HepG2 (cell line): Measurements from ENCODE around the gene GSTK1. TPM values are rescaled to one million over a fixed set of nuclear protein-coding genes. Genes with fewer than 3 reads are reported as not detected.

Experiments used
- GMEB2 ChIP-seq: IDR thresholded peaks from 2 replicates; pipeline ENCODE4 v1.6.1; 2016; ENCODE audit warnings: missing biosample characterization, missing genetic modification reagents, low read depth
- HDAC2 ChIP-seq: sonication (generic); formaldehyde crosslinking; IDR thresholded peaks from 2 replicates; pipeline ENCODE4 v1.4.0; 2020; ENCODE audit warnings: missing genetic modification reagents
- HNF1B ChIP-seq: sonication (generic); formaldehyde crosslinking; IDR thresholded peaks from 2 replicates; pipeline ENCODE4 v1.5.1; 2020; ENCODE audit warnings: mild to moderate bottlenecking, moderate library complexity, missing genetic modification reagents
- KDM5B ChIP-seq: sonication (generic); formaldehyde crosslinking; IDR thresholded peaks from 2 replicates; pipeline ENCODE4 v1.4.0; 2020; ENCODE audit warnings: missing genetic modification reagents, mild to moderate bottlenecking, borderline replicate concordance
- MAFF ChIP-seq: IDR thresholded peaks from 2 replicates; pipeline ENCODE4 v1.6.1; 2011; ENCODE audit warnings: low read depth, low read length, improper control_type of control experiment
- NCOA5 ChIP-seq: sonication (generic); formaldehyde crosslinking; IDR thresholded peaks from 2 replicates; pipeline ENCODE4 v1.4.0; 2020; ENCODE audit warnings: missing genetic modification reagents
- PRPF4 ChIP-seq: fragments of 200-400 bp; formaldehyde crosslinking; IDR thresholded peaks from 2 replicates; pipeline ENCODE4 v1.6.1; 2016; ENCODE audit warnings: low read length, low read depth; ENCODE audit not compliant: poor library complexity, severe bottlenecking
- SMC3 ChIP-seq: IDR thresholded peaks from 2 replicates; pipeline ENCODE4 v1.6.1; 2011; ENCODE audit warnings: low read length, improper control_type of control experiment
- SRY ChIP-seq: sonication (generic); formaldehyde crosslinking; IDR thresholded peaks from 2 replicates; pipeline ENCODE4 v1.8.0; 2022; ENCODE audit warnings: mild to moderate bottlenecking, missing genetic modification reagents
- STAG1 ChIP-seq: sonication (generic); formaldehyde crosslinking; IDR thresholded peaks from 2 replicates; pipeline ENCODE4 v1.4.0; 2020; ENCODE audit warnings: missing genetic modification reagents
- TAF15 ChIP-seq: fragments of 200-400 bp; formaldehyde crosslinking; IDR thresholded peaks from one replicate; pipeline ENCODE4 v1.6.1; 2018; ENCODE audit warnings: mild to moderate bottlenecking, low read depth, low read length; ENCODE audit not compliant: poor library complexity, severe bottlenecking
- TFDP2 ChIP-seq: sonication (generic); formaldehyde crosslinking; IDR thresholded peaks from 2 replicates; pipeline ENCODE4 v1.4.0; 2020; ENCODE audit warnings: missing genetic modification reagents
- THAP9 ChIP-seq: sonication (generic); formaldehyde crosslinking; IDR thresholded peaks from 2 replicates; pipeline ENCODE4; 2020; ENCODE audit warnings: missing genetic modification reagents, mild to moderate bottlenecking, borderline replicate concordance
- ZBTB46 ChIP-seq: sonication (generic); formaldehyde crosslinking; IDR thresholded peaks from 2 replicates; pipeline ENCODE4 v1.4.0; 2020; ENCODE audit warnings: mild to moderate bottlenecking, missing genetic modification reagents, borderline replicate concordance
- ZNF263 ChIP-seq: sonication (generic); formaldehyde crosslinking; IDR thresholded peaks from 2 replicates; pipeline ENCODE4 v1.4.0; 2020; ENCODE audit warnings: missing genetic modification reagents
- ZNF274 ChIP-seq: sonication (generic); formaldehyde crosslinking; IDR thresholded peaks from 2 replicates; pipeline ENCODE4 v1.5.1; 2020; ENCODE audit warnings: mild to moderate bottlenecking, missing genetic modification reagents
- ZNF773 ChIP-seq: sonication (generic); formaldehyde crosslinking; IDR thresholded peaks from 2 replicates; pipeline ENCODE4 v1.4.0; 2020; ENCODE audit warnings: missing genetic modification reagents, borderline replicate concordance
- polyA plus RNA-seq, 8 experiments: library from polyadenylated mRNA; depleted of rRNA in 3 of 8; stranded (reverse) in 7 of 8; unstranded in 1 of 8; fragments of >200 nt; fragmentation: Illumina TruSeq in 4 of 8; extraction: Trizol in 4 of 8; gene quantifications; 2 replicates each; pipeline versions ENCODE4 v1.2.1 to v1.2.3, GENCODE V29; 2011 to 2016; ENCODE audit warnings: low read depth in 4 of 8, missing spikeins in 1 of 8, mixed read lengths in 1 of 8; ENCODE audit not compliant: insufficient read depth in 1 of 8
- total RNA-seq, 5 experiments: library from RNA; depleted of rRNA; stranded (reverse); fragments of >200 nt; fragmentation: Illumina TruSeq; extraction: Trizol; gene quantifications; 2 replicates each; pipeline ENCODE4 v1.2.3, GENCODE V29; 2016; ENCODE audit warnings: low read depth in 1 of 5

GSTK1 gene
- total and polyA plus RNA-seq, 2 of the 13 experiments (the other 11 are each of a cell fraction or from before 2014, with no cell fraction given): 64.6 to 92.1 TPM

- peak; percentile 68 for TF ChIP-seq STAG1 (CRISPR knock-in tag)
- no peak for TF ChIP-seq KDM5B (CRISPR knock-in tag)
- TF ChIP-seq THAP9 (CRISPR knock-in tag): no peak
- TF ChIP-seq MAFF: no peak
- TF ChIP-seq NCOA5: no peak
- no peak for TF ChIP-seq TAF15
- no peak for TF ChIP-seq SRY
- no peak for TF ChIP-seq ZNF263 (CRISPR knock-in tag)
- peak; percentile 49 for TF ChIP-seq SMC3
- TF ChIP-seq ZNF274: no peak
- TF ChIP-seq PRPF4: peak; percentile 81
- no peak for TF ChIP-seq ZBTB46 (CRISPR knock-in tag)
- TF ChIP-seq HDAC2 (CRISPR knock-in tag): no peak
- TF ChIP-seq ZNF773 (CRISPR knock-in tag): no peak
- TF ChIP-seq GMEB2 (CRISPR knock-in tag): no peak
- TF ChIP-seq TFDP2 (CRISPR knock-in tag): no peak
- 0 out of 2 replicates have a peak, but pooled peaks have one; percentile 38 for TF ChIP-seq HNF1B (CRISPR knock-in tag)
Measured at GRCh38 chr7:143299840-143300239, 36.6 kb downstream of the GSTK1 start (continued).
